HepG2 (cell line): ENCODE measurements around the gene MOGAT3. TPM values are rescaled to one million over a fixed set of nuclear protein-coding genes. Genes with fewer than 3 reads are reported as not detected.

Experiments
- ARID3A ChIP-seq: IDR thresholded peaks from 2 replicates; pipeline ENCODE4 v1.6.1; 2012; ENCODE audit warnings: low read depth, low read length, improper control_type of control experiment
- ARID4A ChIP-seq: sonication (generic); formaldehyde crosslinking; IDR thresholded peaks from 2 replicates; pipeline ENCODE4 v1.5.0; 2020; ENCODE audit warnings: mild to moderate bottlenecking, missing genetic modification reagents, borderline replicate concordance
- CCDC6 ChIP-seq: sonication (generic); formaldehyde crosslinking; IDR thresholded peaks from 2 replicates; pipeline ENCODE4 v1.8.1; 2022; ENCODE audit warnings: mild to moderate bottlenecking, missing genetic modification reagents, moderate library complexity
- E2F2 ChIP-seq: sonication (generic); formaldehyde crosslinking; IDR thresholded peaks from 2 replicates; pipeline ENCODE4 v1.4.0; 2020; ENCODE audit warnings: missing genetic modification reagents, borderline replicate concordance
- GABPB1 ChIP-seq: IDR thresholded peaks from 2 replicates; pipeline ENCODE4 v1.6.1; 2016; ENCODE audit warnings: mild to moderate bottlenecking, missing genetic modification reagents, moderate library complexity, missing compliant biosample characterization
- HOXA7 ChIP-seq: sonication (generic); formaldehyde crosslinking; IDR thresholded peaks from 2 replicates; pipeline ENCODE4 v1.8.1; 2022; ENCODE audit warnings: mild to moderate bottlenecking, missing genetic modification reagents, moderate library complexity
- IKZF4 ChIP-seq: sonication (generic); formaldehyde crosslinking; IDR thresholded peaks from 2 replicates; pipeline ENCODE4 v1.5.1; 2020; ENCODE audit warnings: borderline replicate concordance, mild to moderate bottlenecking, low read depth, missing genetic modification reagents; ENCODE audit errors: not compliant biosample characterization
- KLF11 ChIP-seq: IDR thresholded peaks from 2 replicates; pipeline ENCODE4 v1.6.1; 2016; ENCODE audit warnings: missing compliant biosample characterization
- KLF9 ChIP-seq: IDR thresholded peaks from 2 replicates; pipeline ENCODE4 v1.6.1; 2016; ENCODE audit warnings: low read depth
- MAX ChIP-seq: IDR thresholded peaks from 2 replicates; pipeline ENCODE4 v1.6.1; 2012; ENCODE audit warnings: inconsistent platforms
- ZNF333 ChIP-seq: sonication (generic); formaldehyde crosslinking; IDR thresholded peaks from 2 replicates; pipeline ENCODE4 v1.4.0; 2020; ENCODE audit warnings: mild to moderate bottlenecking, missing genetic modification reagents, borderline replicate concordance
- ZNF543 ChIP-seq: sonication (generic); formaldehyde crosslinking; IDR thresholded peaks from 2 replicates; pipeline ENCODE4 v1.4.0; 2020; ENCODE audit warnings: mild to moderate bottlenecking, missing genetic modification reagents
- ZNF766 ChIP-seq: sonication (generic); formaldehyde crosslinking; IDR thresholded peaks from 2 replicates; pipeline ENCODE4 v1.5.0; 2020; ENCODE audit warnings: missing genetic modification reagents, borderline replicate concordance
- ZSCAN29 ChIP-seq: sonication (generic); formaldehyde crosslinking; conservative IDR thresholded peaks from 2 replicates; pipeline ENCODE4 v1.4.0; 2020; ENCODE audit warnings: mild to moderate bottlenecking, missing genetic modification reagents
- polyA plus RNA-seq, 8 experiments: library from polyadenylated mRNA; depleted of rRNA in 3 of 8; stranded (reverse) in 7 of 8; unstranded in 1 of 8; fragments of >200 nt; fragmentation: Illumina TruSeq in 4 of 8; extraction: Trizol in 4 of 8; gene quantifications; 2 replicates each; pipeline versions ENCODE4 v1.2.1 to v1.2.3, GENCODE V29; 2011 to 2016; ENCODE audit warnings: low read depth in 4 of 8, missing spikeins in 1 of 8, mixed read lengths in 1 of 8; ENCODE audit not compliant: insufficient read depth in 1 of 8
- total RNA-seq, 5 experiments: library from RNA; depleted of rRNA; stranded (reverse); fragments of >200 nt; fragmentation: Illumina TruSeq; extraction: Trizol; gene quantifications; 2 replicates each; pipeline ENCODE4 v1.2.3, GENCODE V29; 2016; ENCODE audit warnings: low read depth in 1 of 5
- TF ChIP-seq, protein P1 (sequence below): sonication (generic); formaldehyde crosslinking; IDR thresholded peaks from 2 replicates; pipeline ENCODE4 v1.8.0; 2022; ENCODE audit warnings: mild to moderate bottlenecking, missing genetic modification reagents
- TF ChIP-seq, protein P2 (sequence below): sonication (generic); formaldehyde crosslinking; conservative IDR thresholded peaks from 2 replicates; pipeline ENCODE4 v1.8.0; 2022; ENCODE audit warnings: low read depth, missing genetic modification reagents

Gene MOGAT3
- total and polyA plus RNA-seq, 2 of the 13 experiments (the other 11 are each of a cell fraction or from before 2014, with no cell fraction given), result 22.5 to 30.5 TPM

DNA sequence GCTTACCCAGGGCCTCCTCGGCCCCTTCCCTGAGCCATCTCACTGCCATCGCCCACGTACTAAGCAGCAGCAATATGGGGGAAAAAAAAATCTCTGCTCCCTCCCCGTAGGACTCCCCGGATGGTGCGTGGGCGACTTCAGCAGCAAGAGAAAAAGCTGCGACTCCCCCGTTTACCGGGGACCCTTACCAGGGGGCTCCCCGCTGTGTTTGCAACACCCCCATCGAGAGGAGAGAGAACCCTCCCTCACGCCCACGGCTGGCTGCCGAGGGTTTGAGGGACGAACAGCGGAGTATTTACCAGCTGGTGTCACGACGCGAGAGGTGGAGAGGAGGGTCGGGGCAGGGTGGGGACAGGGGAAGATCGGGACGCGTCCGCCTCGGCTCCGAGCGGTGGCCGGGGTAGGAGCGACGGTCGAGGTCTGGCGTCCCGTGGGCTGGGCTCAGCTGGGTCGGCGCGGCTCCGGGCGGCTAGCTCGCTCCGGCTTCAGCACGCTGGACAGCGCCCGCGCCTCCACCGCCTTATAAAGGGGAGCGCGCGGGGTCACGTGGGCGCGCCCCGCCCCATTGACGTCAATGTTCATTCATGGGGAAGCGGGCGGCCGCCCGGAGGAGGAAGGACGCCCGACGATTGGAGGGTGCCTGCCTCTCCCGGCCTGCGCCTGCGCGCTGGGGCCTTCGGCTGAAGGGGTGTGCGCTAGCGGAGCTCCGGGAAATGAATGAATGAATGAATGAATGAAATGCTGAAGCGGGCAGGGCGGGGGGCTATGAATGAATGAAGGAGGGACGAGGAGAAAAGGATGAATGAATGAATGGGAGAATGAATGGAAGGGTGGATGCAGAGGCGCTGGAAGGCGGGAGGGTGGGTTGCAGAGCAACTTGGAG is 35.5 kb downstream of the MOGAT3 start, which contains the start of gene VGF (continued):
- TF ChIP-seq IKZF4 (CRISPR knock-in tag) (peak; percentile 99), ARID3A (no peak), KLF11 (CRISPR knock-in tag) (peak; percentile 99), ZSCAN29 (CRISPR knock-in tag) (no peak), E2F2 (peak; percentile 97; the same call in 1 of the 2 replicates), MAX (peak; percentile 88), GABPB1 (CRISPR knock-in tag) (peak; percentile 84), CCDC6 (peak; percentile 100), KLF9 (CRISPR knock-in tag) (peak; percentile 89; the same call in 1 of the 2 replicates), ZNF766 (peak; percentile 99), ARID4A (CRISPR knock-in tag) (peak; percentile 97), ZNF333 (CRISPR knock-in tag) (peak; percentile 99), ZNF543 (CRISPR knock-in tag) (peak; percentile 96), HOXA7 (0 out of 2 replicates have a peak, but pooled peaks have one; percentile 69)
- TF ChIP-seq, protein P1, sequence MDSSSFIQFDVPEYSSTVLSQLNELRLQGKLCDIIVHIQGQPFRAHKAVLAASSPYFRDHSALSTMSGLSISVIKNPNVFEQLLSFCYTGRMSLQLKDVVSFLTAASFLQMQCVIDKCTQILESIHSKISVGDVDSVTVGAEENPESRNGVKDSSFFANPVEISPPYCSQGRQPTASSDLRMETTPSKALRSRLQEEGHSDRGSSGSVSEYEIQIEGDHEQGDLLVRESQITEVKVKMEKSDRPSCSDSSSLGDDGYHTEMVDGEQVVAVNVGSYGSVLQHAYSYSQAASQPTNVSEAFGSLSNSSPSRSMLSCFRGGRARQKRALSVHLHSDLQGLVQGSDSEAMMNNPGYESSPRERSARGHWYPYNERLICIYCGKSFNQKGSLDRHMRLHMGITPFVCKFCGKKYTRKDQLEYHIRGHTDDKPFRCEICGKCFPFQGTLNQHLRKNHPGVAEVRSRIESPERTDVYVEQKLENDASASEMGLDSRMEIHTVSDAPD, result peak; percentile 82; the same call in 1 of the 2 replicates
- TF ChIP-seq, protein P2, sequence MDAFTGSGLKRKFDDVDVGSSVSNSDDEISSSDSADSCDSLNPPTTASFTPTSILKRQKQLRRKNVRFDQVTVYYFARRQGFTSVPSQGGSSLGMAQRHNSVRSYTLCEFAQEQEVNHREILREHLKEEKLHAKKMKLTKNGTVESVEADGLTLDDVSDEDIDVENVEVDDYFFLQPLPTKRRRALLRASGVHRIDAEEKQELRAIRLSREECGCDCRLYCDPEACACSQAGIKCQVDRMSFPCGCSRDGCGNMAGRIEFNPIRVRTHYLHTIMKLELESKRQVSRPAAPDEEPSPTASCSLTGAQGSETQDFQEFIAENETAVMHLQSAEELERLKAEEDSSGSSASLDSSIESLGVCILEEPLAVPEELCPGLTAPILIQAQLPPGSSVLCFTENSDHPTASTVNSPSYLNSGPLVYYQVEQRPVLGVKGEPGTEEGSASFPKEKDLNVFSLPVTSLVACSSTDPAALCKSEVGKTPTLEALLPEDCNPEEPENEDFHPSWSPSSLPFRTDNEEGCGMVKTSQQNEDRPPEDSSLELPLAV (CRISPR knock-in tag), result peak; percentile 89
